ENCODE data around the gene PHGDH. TPM values are rescaled to one million over a fixed set of nuclear protein-coding genes. Genes with fewer than 3 reads are reported as not detected.

Gene PHGDH
- total RNA-seq, 1 donor from 2014 or later: 452 TPM

GRCh38 chr1:119725626-119726025 is 13.9 kb downstream of the PHGDH start:
- Mint-ChIP-seq H3K9me3 (ENCODE audit: low read depth) (no peaks in the 10 kb centered on the region), H3K4me1 (ENCODE audit: low read depth) (peaks cover 44% of the 10 kb centered on the region), H3K27ac (peak overlapping the region; percentile 63), H3K36me3 (ENCODE audit: insufficient read depth) (peaks cover 68% of the 10 kb centered on the region), H3K27me3 (no peaks in the 10 kb centered on the region), H3K4me3 (ENCODE audit: low read depth) (no peak overlapping the region)
- DNase-seq (ENCODE audit: low spot score, unreplicated experiment): no peak
- no peak for TF ChIP-seq CTCF (IDR thresholded peaks at IDR 0.05; ENCODE audit: unreplicated experiment)

- Mint-ChIP-seq H3K4me1 (ENCODE audit: low read depth) (peaks cover 22% of the 10 kb centered on the region), H3K36me3 (ENCODE audit: insufficient read depth) (peaks cover 57% of the 10 kb centered on the region), H3K27me3 (no peaks in the 10 kb centered on the region), H3K9me3 (ENCODE audit: low read depth) (no peaks in the 10 kb centered on the region), H3K4me3 (ENCODE audit: low read depth) (no peak overlapping the region), H3K27ac (peak overlapping the region; percentile 86)
- DNase-seq (ENCODE audit: low spot score, unreplicated experiment): no peak
- no peak for TF ChIP-seq CTCF (IDR thresholded peaks at IDR 0.05; ENCODE audit: unreplicated experiment)
Observed at GRCh38 chr1:119727991-119728390, 16.3 kb downstream of the PHGDH start.

GRCh38 chr1:119729044-119729443 is 17.3 kb downstream of the PHGDH start:
- Mint-ChIP-seq H3K4me3 (ENCODE audit: low read depth) (no peak overlapping the region), H3K4me1 (ENCODE audit: low read depth) (peaks cover 18% of the 10 kb centered on the region), H3K9me3 (ENCODE audit: low read depth) (no peaks in the 10 kb centered on the region), H3K27ac (peak overlapping the region; percentile 45), H3K27me3 (no peaks in the 10 kb centered on the region), H3K36me3 (ENCODE audit: insufficient read depth) (peaks cover 49% of the 10 kb centered on the region)
- no peak for DNase-seq (ENCODE audit: low spot score, unreplicated experiment)
- no peak for TF ChIP-seq CTCF (IDR thresholded peaks at IDR 0.05; ENCODE audit: unreplicated experiment)

- H3K4me1 Mint-ChIP-seq (ENCODE audit: low read depth): peaks cover 17% of the 10 kb centered on the region
- H3K4me3 Mint-ChIP-seq (ENCODE audit: low read depth): no peak overlapping the region
- H3K27ac Mint-ChIP-seq: no peak overlapping the region
- peaks cover 46% of the 10 kb centered on the region for H3K36me3 Mint-ChIP-seq (ENCODE audit: insufficient read depth)
- H3K9me3 Mint-ChIP-seq (ENCODE audit: low read depth): no peaks in the 10 kb centered on the region
- TF ChIP-seq CTCF (IDR thresholded peaks at IDR 0.05; ENCODE audit: unreplicated experiment): no peak
- no peak for DNase-seq (ENCODE audit: low spot score, unreplicated experiment)
- H3K27me3 Mint-ChIP-seq: no peaks in the 10 kb centered on the region
Observed at GRCh38 chr1:119731060-119731459, 19.3 kb downstream of the PHGDH start.

GRCh38 chr1:119731741-119732430 is 20.2 kb downstream of the PHGDH start:
- no peaks in the 10 kb centered on the region for H3K9me3 Mint-ChIP-seq (ENCODE audit: low read depth)
- H3K36me3 Mint-ChIP-seq (ENCODE audit: insufficient read depth): peaks cover 47% of the 10 kb centered on the region
- DNase-seq (ENCODE audit: low spot score, unreplicated experiment): no peak
- H3K27me3 Mint-ChIP-seq: no peaks in the 10 kb centered on the region
- no peak for TF ChIP-seq CTCF (IDR thresholded peaks at IDR 0.05; ENCODE audit: unreplicated experiment)
- no peak overlapping the region for H3K27ac Mint-ChIP-seq
- no peak overlapping the region for H3K4me3 Mint-ChIP-seq (ENCODE audit: low read depth)
- peaks cover 21% of the 10 kb centered on the region for H3K4me1 Mint-ChIP-seq (ENCODE audit: low read depth)

Data from progenitor cell of endocrine pancreas (in vitro differentiated cells).